Measurements from ENCODE around the gene FSTL3.
"Not testable (repeated sequence)": the region's sequence is repeated elsewhere in the genome, so short reads cannot be mapped to it uniquely, and the experiment has no call there.

FSTL3 gene

DNA sequence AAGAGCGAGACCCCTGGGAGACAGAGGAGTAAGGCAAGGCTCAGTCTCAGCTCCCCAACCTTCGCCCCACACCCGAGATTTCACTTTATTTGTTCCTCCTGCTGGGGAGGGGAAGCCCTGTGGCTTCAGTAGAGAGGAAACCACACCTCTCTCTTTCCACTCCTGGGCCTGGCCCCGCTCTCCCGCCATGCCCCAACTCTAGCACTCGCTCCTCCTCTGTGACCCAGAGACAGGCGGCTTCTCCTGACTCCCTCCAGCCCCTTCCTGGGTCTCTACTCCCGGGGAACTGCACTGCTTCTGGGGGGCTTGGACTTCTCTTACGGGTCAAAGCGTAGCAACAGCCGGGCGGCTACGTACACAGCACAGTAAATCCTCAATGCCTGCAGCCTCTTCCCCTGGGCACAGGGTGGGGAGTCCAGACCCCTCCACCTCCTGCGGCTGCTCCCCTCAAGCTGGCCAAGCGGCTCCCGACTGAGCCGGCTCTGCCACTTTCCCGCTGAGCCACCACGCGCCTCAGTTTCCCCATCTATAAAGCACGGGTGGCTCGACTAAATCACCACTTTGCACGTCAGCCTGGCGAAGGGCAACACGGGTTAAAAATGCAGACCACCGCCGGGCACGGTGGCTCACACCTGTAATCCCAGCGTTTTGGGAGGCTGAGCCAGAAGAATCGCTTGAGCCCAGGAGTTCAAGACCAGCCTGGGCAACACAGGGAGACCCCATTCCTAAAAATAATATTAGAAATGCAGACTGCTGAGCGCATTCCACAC is 14.6 kb upstream of the FSTL3 start:
- peak; percentile 45 for DNase-seq (ENCODE audit: low read depth)

- DNase-seq (ENCODE audit: low read depth) = peak; percentile 75
These were observed 13.8 kb upstream of the FSTL3 start for GRCh38 chr19:662207-662961.

DNA sequence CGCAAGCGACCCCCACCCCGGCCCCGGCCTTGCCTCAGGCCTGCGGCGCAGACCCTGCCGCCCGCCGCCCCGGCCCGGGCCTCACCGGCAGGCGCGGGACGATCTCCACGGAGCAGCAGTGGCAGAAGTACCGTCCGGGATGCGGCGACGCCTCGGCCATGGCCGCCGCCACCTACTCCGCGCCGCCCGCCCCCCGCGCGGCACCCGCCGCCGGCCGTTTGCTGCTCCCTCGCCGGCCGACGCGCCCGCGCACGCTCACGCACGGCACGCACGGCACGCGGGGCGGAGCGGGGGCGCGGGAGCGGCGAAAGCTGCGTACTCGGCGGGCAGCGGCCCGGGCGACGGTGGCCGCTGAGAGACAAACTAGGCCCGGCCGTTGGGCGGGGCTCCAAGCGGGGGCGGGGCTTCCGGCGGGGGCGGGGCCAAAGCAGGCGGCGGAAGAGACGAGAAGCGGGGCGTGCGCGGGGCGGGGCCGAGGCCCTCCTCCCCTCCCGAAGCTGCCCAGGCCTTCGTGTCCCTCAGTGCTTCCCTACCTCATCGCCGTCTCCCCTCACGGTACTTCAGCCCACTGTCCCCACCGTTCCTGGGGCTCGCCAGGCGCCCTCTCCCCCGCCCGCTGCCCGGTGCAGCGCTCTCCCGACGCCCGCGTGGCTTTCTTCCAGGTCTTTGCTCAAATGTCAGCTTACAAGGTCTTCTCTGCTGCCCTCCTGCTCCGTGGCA is 13.1 kb upstream of the FSTL3 start, which contains the start of gene RNF126:
Gene RNF126, minus strand, starts transcription at position 253 of the 720 bp plus-strand sequence. Its CDS starts 93 bp downstream, at position 160.
- peak; percentile 91 for DNase-seq (ENCODE audit: low read depth)

GRCh38 chr19:663682-664117 is 12.5 kb upstream of the FSTL3 start:
- DNase-seq (ENCODE audit: low read depth) = no peak

DNA sequence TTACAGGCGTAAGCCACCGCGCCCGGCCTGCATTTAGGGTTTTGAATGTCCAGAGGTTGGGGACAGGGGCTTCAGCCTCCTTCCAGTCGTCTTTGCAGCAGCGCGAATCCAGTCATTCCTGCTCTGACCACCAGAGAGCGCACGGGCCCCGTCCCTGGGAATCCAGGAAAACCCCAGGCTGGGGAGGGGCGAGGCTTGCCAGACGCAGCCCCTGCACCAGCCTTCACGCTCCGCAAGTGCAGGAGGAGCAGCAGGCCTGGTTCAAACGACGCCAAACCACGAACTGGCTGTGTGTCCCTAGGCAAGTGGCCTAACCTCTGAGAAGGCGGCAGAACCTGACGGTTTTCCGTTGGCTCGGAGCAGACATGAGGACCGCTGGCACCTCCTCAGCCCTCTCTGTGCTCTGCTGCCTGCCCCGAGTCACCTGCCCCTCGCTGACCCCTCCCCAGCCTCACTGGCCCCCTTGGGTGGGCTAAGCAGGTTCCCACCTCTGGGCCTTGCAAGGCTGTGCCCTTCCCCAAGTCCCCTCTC is 11.2 kb upstream of the FSTL3 start:
- peak; percentile 76 for DNase-seq (ENCODE audit: low read depth)

DNA sequence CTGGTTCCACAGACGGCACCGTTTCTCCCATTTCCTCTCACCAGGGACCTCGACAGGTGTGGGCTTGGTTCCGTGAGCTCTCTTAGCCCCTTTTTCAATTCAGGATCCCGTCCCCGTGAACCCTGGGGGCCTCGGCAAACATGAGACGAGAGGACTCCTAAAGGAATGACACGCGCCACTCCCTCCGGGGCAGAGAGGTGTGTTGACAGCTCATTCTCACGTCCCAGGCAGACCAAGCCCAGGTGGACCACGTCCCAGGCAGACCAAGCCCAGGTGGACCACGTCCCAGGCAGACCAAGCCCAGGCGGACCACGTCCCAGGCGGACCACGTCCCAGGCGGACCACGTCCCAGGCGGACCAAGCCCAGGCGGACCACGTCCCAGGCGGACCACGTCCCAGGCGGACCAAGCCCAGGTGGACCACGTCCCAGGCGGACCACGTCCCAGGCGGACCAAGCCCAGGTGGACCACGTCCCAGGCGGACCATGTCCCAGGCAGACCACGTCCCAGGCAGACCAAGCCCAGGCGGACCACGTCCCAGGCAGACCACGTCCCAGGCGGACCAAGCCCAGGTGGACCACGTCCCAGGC is 9.1 kb upstream of the FSTL3 start:
- DNase-seq (ENCODE audit: low read depth) = not testable (repeated sequence)

GRCh38 chr19:668675-669434 is 7.3 kb upstream of the FSTL3 start:
- DNase-seq (ENCODE audit: low read depth) = not testable (repeated sequence)

DNA sequence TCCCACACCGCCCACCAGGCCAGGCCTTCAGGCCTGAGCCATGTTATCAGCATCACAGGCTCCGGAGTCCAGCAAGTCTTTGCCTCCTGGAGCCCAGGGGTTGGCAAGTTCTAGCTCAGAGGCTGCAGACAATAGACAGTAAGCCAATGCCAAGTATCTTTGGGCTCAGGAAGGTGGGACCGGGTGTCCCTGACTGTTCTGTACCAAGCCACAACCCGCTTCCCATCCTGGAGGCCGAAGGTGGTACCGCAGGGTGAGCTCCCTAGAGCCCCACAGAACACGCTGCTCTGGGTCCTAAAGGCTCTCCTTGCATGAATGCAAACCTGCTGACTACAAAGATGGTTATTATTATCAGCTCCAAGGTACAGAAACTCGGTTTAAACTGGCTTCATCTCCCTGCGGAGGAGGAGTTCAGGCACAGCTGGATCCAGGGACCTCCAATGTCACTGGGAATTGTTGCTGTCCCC is 5.5 kb upstream of the FSTL3 start:
- no peak for DNase-seq (ENCODE audit: low read depth)

- no peak for DNase-seq (ENCODE audit: low read depth)
These were observed 1.7 kb upstream of the FSTL3 start for GRCh38 chr19:674282-675151.

DNA sequence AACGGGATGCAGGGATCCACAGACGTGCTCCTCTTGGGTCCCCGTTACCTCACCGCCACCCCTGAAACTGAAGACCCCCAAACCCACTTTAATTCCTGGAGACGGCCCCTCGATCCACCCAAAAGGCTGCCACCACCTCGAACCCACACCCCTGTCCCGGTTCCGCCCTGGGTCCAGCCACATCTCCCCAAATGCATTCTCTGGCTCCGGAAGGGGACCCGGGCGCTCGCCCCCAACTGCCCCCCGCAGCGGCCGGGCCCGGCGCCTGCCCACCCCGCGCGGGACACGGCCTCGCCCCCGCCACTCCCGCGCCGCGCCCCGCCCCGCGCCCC is 219 bp upstream of the FSTL3 start:
- DNase-seq (ENCODE audit: low read depth) = no peak

DNA sequence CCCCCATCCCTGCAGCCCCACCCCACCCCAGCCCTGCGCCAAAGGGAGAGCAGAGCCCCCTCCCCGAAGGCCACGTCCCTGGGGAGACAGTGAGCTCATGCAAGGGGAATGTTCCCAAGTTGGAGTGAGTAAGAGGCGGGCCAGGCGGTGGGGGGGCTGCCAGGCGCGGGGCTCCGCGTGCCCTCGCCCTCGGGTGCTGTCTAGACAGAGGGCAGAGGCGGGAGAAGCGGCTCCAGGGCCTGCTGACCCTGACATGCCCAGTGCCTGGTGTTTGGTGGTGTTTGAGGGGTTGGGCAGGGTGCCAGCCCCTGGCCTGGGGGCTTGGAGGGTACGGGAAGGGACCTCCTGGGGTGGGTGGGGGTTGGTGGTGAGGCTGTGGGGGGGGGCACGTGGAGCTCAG is 1.0 kb downstream of the FSTL3 start:
- no peak for DNase-seq (ENCODE audit: low read depth)

GRCh38 chr19:677601-678436 is 1.6 kb downstream of the FSTL3 start:
- no peak for DNase-seq (ENCODE audit: low read depth)

GRCh38 chr19:678791-679388 is 2.7 kb downstream of the FSTL3 start:
- DNase-seq (ENCODE audit: low read depth) = no peak

GRCh38 chr19:679418-680286 is 3.5 kb downstream of the FSTL3 start:
- DNase-seq (ENCODE audit: low read depth) = no peak

DNA sequence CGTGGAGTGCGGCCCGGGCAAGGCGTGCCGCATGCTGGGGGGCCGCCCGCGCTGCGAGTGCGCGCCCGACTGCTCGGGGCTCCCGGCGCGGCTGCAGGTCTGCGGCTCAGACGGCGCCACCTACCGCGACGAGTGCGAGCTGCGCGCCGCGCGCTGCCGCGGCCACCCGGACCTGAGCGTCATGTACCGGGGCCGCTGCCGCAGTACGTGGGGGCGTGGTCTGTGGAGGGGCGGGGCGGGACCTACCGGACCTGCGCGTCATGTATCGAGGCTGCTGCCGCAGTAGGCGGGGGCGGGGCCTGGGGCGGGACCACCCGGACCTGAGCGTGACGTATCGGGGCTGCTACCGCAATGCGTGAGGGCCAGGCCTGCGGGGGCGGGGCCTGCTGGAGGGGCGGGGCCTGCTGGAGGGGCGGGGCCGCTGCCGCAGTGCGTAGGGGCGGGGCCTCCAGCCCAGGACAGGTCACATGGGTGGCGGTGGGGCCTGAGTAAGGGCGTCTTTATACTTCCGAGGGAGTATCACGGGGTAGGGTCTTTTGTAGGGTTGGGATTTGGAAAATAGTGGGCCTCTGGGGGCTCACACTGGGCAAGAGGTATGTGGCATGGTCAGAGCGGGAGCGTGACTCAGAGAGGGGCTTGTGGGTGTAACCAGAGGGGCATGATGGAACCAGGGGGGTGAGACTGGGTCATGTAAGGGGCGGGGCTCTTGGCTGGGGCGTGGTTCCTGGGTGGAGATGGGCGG is 4.3 kb downstream of the FSTL3 start:
- peak; percentile 99 for DNase-seq (ENCODE audit: low read depth)

GRCh38 chr19:681029-682019 is 5.1 kb downstream of the FSTL3 start:
- no peak for DNase-seq (ENCODE audit: low read depth)

All from stimulated activated CD4-positive, alpha-beta T cell treated with anti-CD3 and anti-CD28 coated beads, Interleukin-2, amount 100 ng/mL, for 4 hours (primary cell).